K562 (cell line): ENCODE measurements around the gene WDR3.

Experiments used
- EP300 ChIP-seq: IDR thresholded peaks from 2 replicates; pipeline ENCODE4 v1.6.1; 2012; ENCODE audit warnings: low read length, improper control_type of control experiment
- IRF2 ChIP-seq: sonication (generic); formaldehyde crosslinking; IDR thresholded peaks from 2 replicates; pipeline ENCODE4 v1.8.1; 2022; ENCODE audit warnings: mild to moderate bottlenecking, missing genetic modification reagents
- MEF2A ChIP-seq: IDR thresholded peaks from 2 replicates; pipeline ENCODE4 v1.6.1; 2011; ENCODE audit warnings: low read depth, mild to moderate bottlenecking, low read length, moderate library complexity; ENCODE audit not compliant: control insufficient read depth
- NFYB ChIP-seq: IDR thresholded peaks from 2 replicates; pipeline ENCODE4 v1.6.1; 2011; ENCODE audit warnings: mild to moderate bottlenecking, moderate library complexity; ENCODE audit not compliant: insufficient read length; ENCODE audit errors: extremely low read depth
- ZNF347 ChIP-seq: fragments of 450-650 bp; formaldehyde crosslinking; IDR thresholded peaks from 2 replicates; pipeline ENCODE4 v1.4.0; 2020; ENCODE audit warnings: low read depth, mild to moderate bottlenecking, moderate library complexity
- ZNF431 ChIP-seq: sonication (generic); formaldehyde crosslinking; IDR thresholded peaks from 2 replicates; pipeline ENCODE4 v1.8.0; 2022; ENCODE audit warnings: mild to moderate bottlenecking, missing genetic modification reagents

GRCh38 chr1:117899801-117900200, 29.7 kb upstream of the WDR3 start:
- TF ChIP-seq ZNF431 (CRISPR knock-in tag) = no peak
- TF ChIP-seq IRF2 (CRISPR knock-in tag) = no peak
- no peak for TF ChIP-seq EP300
- TF ChIP-seq MEF2A = no peak
- no peak for TF ChIP-seq ZNF347
- no peak for TF ChIP-seq NFYB
